NCI-H2196 treated with DMSO at 0.1 percent for 48 hours (cell line): ENCODE measurements around the gene RAD51.

Source experiments
- DNase-seq: peaks from one replicate; lab custom pipeline; 2025; ENCODE audit not compliant: unreplicated experiment; lab: John Stamatoyannopoulos, UW

RAD51 gene

GRCh38 chr15:40776537-40777141 lies 81.7 kb downstream of the RAD51 start:
- peak; percentile 28 for DNase-seq
